Measurements from ENCODE around the gene BCL11A. TPM values are rescaled to one million over a fixed set of nuclear protein-coding genes. Genes with fewer than 3 reads are reported as not detected.

Gene BCL11A
- total RNA-seq, result 100 to 1,000 TPM in 3 of 7 donors, 10 to 100 TPM in 4; 65.9 to 121 (median 92.7) TPM
- 10 to 100 TPM; 41.1 to 61.6 (median 44.8) TPM for polyA plus RNA-seq
- long read RNA-seq, donor 1, full-length matches to known transcripts, result 18 of 18 reads
- long read RNA-seq, donor 1, partial matches to known transcripts, result 0 of 18 reads
- long read RNA-seq, donor 1, other reads (novel, unspliced or antisense), result 0 of 18 reads
- long read RNA-seq, donor 2, full-length matches to known transcripts, result 8 of 16 reads
- long read RNA-seq, donor 2, partial matches to known transcripts, result 8 of 16 reads
- long read RNA-seq, donor 2, other reads (novel, unspliced or antisense), result 0 of 16 reads

DNA sequence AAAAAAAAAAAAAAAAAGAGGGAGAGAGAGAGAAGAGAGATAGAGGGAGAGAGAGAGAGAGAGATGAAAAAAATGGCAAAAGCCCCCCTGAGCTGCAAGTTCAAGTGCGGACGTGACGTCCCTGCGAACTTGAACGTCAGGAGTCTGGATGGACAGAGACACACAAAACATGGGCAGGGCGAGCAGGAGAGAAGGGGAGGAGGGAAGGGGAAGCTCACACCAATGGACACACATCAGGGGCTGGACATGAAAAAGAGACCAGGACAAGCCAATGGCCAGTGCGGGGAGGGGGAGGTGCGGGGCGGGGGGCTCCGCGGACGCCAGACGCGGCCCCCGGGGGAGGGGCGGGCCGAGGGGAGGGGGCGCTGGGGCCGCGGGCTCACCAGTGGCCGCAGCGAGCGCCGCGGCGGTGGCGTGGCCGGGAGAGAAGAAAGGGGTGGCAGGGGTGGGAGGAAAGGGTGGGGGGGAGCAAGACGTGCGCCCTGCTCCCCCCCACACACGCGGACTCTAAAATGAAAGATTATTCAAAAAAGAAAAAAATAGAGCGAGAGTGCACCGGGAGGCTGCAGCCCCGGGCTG lies at the start of gene BCL11A:
Gene BCL11A (minus strand): TSS at position 160 of the 579 bp plus-strand sequence. CDS start 384 bp downstream, outside the sequence.
- Histone ChIP-seq H3K4me1 (peaks cover 19 to 98% (median 75%) of the 10 kb centered on the region in 6 donors), H3K36me3 (no peaks in the 10 kb centered on the region), H3K4me3 (peak within 1 kb of the TSS; percentile 63 to 94 (median 82)), H3K27ac (peak within 1 kb of the TSS; percentile 44 to 92 (median 85)), H3K9me3 (no peaks in the 10 kb centered on the region), H3K27me3 (replicated peaks in 1 of 7) (peaks cover 0 to 100% (median 44%) of the 10 kb centered on the region in 7 donors)
- 0 to 2% (median 1%) methylated on average over 20 to 35 of the region's 35 CpGs for WGBS, 5 donors
- TF ChIP-seq POLR2A (IDR thresholded peaks at IDR 0.05) (peak in 1 of 3 donors; percentile 32), POLR2AphosphoS5 (IDR thresholded peaks at IDR 0.05) (peak in 2 of 3 donors; percentile 32 to 86)
- TF ChIP-seq, protein P1, sequence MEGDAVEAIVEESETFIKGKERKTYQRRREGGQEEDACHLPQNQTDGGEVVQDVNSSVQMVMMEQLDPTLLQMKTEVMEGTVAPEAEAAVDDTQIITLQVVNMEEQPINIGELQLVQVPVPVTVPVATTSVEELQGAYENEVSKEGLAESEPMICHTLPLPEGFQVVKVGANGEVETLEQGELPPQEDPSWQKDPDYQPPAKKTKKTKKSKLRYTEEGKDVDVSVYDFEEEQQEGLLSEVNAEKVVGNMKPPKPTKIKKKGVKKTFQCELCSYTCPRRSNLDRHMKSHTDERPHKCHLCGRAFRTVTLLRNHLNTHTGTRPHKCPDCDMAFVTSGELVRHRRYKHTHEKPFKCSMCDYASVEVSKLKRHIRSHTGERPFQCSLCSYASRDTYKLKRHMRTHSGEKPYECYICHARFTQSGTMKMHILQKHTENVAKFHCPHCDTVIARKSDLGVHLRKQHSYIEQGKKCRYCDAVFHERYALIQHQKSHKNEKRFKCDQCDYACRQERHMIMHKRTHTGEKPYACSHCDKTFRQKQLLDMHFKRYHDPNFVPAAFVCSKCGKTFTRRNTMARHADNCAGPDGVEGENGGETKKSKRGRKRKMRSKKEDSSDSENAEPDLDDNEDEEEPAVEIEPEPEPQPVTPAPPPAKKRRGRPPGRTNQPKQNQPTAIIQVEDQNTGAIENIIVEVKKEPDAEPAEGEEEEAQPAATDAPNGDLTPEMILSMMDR (IDR thresholded peaks at IDR 0.05 in 8 of 11, conservative IDR thresholded peaks at IDR 0.05 in 3 of 11), result no peak
- peak; percentile 88 for DNase-seq
- intact Hi-C loops (cut with DNase I; ENCODE audit: low total_unique reads), result loop anchor here (10.0 kb wide), 1 partner anchor 1249 kb away; no protein-coding TSS in a partner anchor

DNA sequence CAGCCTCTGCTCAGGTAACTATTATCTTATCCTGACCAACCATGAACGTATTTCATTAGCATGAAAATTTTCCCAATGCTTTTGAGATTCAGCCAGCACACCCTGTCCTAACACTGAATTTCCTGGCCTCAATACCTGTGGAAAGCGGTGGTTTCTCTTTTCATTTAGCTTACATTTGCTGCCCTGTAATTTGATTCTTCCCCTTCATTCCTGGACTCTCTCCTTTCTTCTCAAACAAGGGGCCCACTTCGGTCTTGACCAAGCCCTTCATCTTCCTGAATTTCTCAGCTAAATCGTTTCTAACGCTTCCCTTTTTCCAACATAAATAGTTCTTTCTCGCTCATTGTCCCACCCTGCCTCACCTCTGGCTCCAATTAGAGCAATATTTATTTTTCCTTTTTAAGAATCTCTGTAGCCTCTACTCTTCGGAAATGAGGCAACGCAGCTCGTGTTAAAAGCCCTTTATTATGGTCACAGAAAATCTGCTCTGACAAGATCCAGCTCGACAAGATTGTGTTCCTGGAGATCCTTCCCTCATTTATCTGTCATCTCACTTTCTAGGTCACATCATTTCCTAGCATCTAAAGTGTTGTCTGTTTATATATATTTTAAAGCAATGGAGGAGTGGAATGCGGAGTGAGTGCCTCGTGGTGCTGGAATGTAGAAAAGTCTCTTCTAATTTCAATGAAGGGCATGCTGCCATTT lies 49.5 kb upstream of the BCL11A start:
- TF ChIP-seq, protein P1 (IDR thresholded peaks at IDR 0.05 in 8 of 11, conservative IDR thresholded peaks at IDR 0.05 in 3 of 11), result no peak
- TF ChIP-seq POLR2AphosphoS5 (IDR thresholded peaks at IDR 0.05) (no peak), POLR2A (IDR thresholded peaks at IDR 0.05) (no peak)
- H3K4me1 ChIP-seq, result no peaks in the 10 kb centered on the region
- H3K36me3 ChIP-seq, result no peaks in the 10 kb centered on the region
- 60 to 78% (median 71%) methylated on average over 12 of the region's 12 CpGs for WGBS, 5 donors
- peaks cover 0 to 8% (median 0%) of the 10 kb centered on the region in 8 donors for H3K9me3 ChIP-seq
- H3K4me3 ChIP-seq, result no peak overlapping the region
- H3K27ac ChIP-seq, result no peak overlapping the region
- intact Hi-C loops (cut with DNase I; ENCODE audit: low total_unique reads), result no loop called here
- DNase-seq, result no peak
- no peaks in the 10 kb centered on the region for H3K27me3 ChIP-seq (replicated peaks in 1 of 7)

DNA sequence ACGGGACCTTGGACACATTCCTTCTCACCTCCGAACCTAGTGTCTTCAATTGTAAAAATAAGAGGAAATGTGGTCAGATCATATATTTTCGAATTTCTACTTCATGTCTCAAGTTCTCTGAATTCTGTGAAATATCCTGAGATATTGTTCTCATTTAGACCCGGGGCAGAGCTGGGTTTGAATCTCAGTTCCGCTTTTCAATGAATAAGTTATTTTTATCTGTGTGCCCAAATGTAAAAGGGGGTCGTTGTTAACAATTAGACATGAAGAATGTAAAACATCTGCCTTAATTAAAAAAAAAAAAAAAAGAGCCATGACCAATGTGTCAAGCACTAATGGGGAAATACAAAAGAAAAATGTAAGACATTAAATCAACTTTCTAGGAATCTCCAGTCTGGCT lies 48.9 kb upstream of the BCL11A start:
- Histone ChIP-seq H3K27me3 (replicated peaks in 1 of 7) (no peaks in the 10 kb centered on the region), H3K4me3 (no peak overlapping the region), H3K27ac (no peak overlapping the region), H3K36me3 (no peaks in the 10 kb centered on the region), H3K4me1 (no peaks in the 10 kb centered on the region), H3K9me3 (peaks cover 0 to 8% (median 0%) of the 10 kb centered on the region in 8 donors)
- TF ChIP-seq POLR2AphosphoS5 (IDR thresholded peaks at IDR 0.05) (no peak), POLR2A (IDR thresholded peaks at IDR 0.05) (no peak)
- TF ChIP-seq, protein P1 (IDR thresholded peaks at IDR 0.05 in 8 of 11, conservative IDR thresholded peaks at IDR 0.05 in 3 of 11), result no peak
- intact Hi-C loops (cut with DNase I; ENCODE audit: low total_unique reads), result no loop called here
- no peak for DNase-seq
- 66 to 80% (median 76%) methylated on average over 6 of the region's 6 CpGs for WGBS, 5 donors
